Mesothelial cell of epicardium (in vitro differentiated cells): ENCODE data around the gene CTNNBL1. TPM values are rescaled to one million over a fixed set of nuclear protein-coding genes. Genes with fewer than 3 reads are reported as not detected.

Source experiments
- DNase-seq, 2 experiments: peaks; one replicate each; pipeline ENCODE4 v3.0.0; 2021; ENCODE audit warnings: low spot score in 2 of 2; ENCODE audit not compliant: unreplicated experiment in 2 of 2
- H3K27ac Mint-ChIP-seq: 2 replicates; pipeline ENCODE4 v1.8.0; 2021; ENCODE audit warnings: mixed read lengths
- H3K27me3 Mint-ChIP-seq: 2 replicates; pipeline ENCODE4 v1.8.0; 2021; ENCODE audit warnings: low read depth, mixed read lengths
- H3K36me3 Mint-ChIP-seq: 2 replicates; pipeline ENCODE4 v1.8.0; 2021; ENCODE audit warnings: mixed read lengths
- H3K4me1 Mint-ChIP-seq: 2 replicates; pipeline ENCODE4 v1.8.0; 2021; ENCODE audit warnings: mixed read lengths
- H3K4me3 Mint-ChIP-seq: 2 replicates; pipeline ENCODE4 v1.8.0; 2021; ENCODE audit warnings: mild to moderate bottlenecking, moderate library complexity, mixed read lengths
- H3K9me3 Mint-ChIP-seq: 2 replicates; pipeline ENCODE4 v1.8.0; 2021; ENCODE audit warnings: mixed read lengths
- total RNA-seq: library from RNA; stranded (reverse); gene quantifications from 3 replicates; pipeline ENCODE4 v1.2.1, GENCODE V29; 2021
- TF ChIP-seq, protein P1 (sequence below): fragments of 200-600 bp; sonication (generic); IDR thresholded peaks from one replicate; pipeline ENCODE4 v1.5.0; 2021; ENCODE audit warnings: antibody characterized with exemption; ENCODE audit not compliant: unreplicated experiment

CTNNBL1 gene
- total RNA-seq, 1 donor from 2014 or later: 59.0 TPM

GRCh38 chr20:37692459-37693166, 1.2 kb upstream of the CTNNBL1 start:
- H3K27me3 Mint-ChIP-seq: peaks cover 35% of the 10 kb centered on the region
- H3K4me3 Mint-ChIP-seq: no peak overlapping the region

GRCh38 chr20:37693242-37693634, 592 bp upstream of the CTNNBL1 start:
- TF ChIP-seq, protein P1, sequence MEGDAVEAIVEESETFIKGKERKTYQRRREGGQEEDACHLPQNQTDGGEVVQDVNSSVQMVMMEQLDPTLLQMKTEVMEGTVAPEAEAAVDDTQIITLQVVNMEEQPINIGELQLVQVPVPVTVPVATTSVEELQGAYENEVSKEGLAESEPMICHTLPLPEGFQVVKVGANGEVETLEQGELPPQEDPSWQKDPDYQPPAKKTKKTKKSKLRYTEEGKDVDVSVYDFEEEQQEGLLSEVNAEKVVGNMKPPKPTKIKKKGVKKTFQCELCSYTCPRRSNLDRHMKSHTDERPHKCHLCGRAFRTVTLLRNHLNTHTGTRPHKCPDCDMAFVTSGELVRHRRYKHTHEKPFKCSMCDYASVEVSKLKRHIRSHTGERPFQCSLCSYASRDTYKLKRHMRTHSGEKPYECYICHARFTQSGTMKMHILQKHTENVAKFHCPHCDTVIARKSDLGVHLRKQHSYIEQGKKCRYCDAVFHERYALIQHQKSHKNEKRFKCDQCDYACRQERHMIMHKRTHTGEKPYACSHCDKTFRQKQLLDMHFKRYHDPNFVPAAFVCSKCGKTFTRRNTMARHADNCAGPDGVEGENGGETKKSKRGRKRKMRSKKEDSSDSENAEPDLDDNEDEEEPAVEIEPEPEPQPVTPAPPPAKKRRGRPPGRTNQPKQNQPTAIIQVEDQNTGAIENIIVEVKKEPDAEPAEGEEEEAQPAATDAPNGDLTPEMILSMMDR: no peak
- Mint-ChIP-seq H3K4me1 (peaks cover 18% of the 10 kb centered on the region), H3K36me3 (no peaks in the 10 kb centered on the region), H3K4me3 (peak overlapping the region; percentile 96), H3K27me3 (peaks cover 28% of the 10 kb centered on the region), H3K27ac (peak overlapping the region; percentile 67), H3K9me3 (no peaks in the 10 kb centered on the region)
- DNase-seq: no peak

More at GRCh38 chr20:37692459-37693166, 1.2 kb upstream of the CTNNBL1 start:
- H3K4me1 Mint-ChIP-seq: peaks cover 18% of the 10 kb centered on the region
- no peak for DNase-seq
- no peaks in the 10 kb centered on the region for H3K36me3 Mint-ChIP-seq
- TF ChIP-seq, protein P1: no peak
- H3K27ac Mint-ChIP-seq: no peak overlapping the region
- no peaks in the 10 kb centered on the region for H3K9me3 Mint-ChIP-seq

GRCh38 chr20:37695684-37696342, 2.0 kb downstream of the CTNNBL1 start:
- Mint-ChIP-seq H3K27ac (no peak overlapping the region), H3K4me3 (no peak overlapping the region), H3K4me1 (peaks cover 18% of the 10 kb centered on the region), H3K36me3 (no peaks in the 10 kb centered on the region), H3K9me3 (no peaks in the 10 kb centered on the region), H3K27me3 (peaks cover 8% of the 10 kb centered on the region)
- DNase-seq: no peak
- TF ChIP-seq, protein P1: no peak

DNA sequence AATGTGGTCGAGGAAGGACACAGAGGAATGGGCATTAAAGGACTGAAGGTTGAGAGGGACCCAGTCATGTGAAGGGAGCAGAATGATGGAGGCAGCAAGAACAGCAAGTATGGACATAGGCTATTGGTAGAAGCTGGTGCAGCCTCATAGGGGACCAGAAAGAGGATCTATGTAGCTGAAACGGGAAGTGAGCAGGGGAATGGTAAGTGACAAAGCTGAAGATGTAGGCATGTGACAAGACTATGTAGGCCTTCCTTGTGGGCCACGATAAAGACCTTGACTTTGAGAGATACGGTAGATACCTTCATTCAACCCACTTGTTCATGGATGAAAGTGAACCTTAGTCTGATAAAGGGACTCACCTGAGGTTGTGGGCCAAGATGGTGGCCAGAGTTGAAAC, 3.5 kb downstream of the CTNNBL1 start:
- peaks cover 18% of the 10 kb centered on the region for H3K4me1 Mint-ChIP-seq
- DNase-seq: no peak
- no peaks in the 10 kb centered on the region for H3K9me3 Mint-ChIP-seq
- no peaks in the 10 kb centered on the region for H3K36me3 Mint-ChIP-seq
- no peak overlapping the region for H3K27ac Mint-ChIP-seq
- H3K4me3 Mint-ChIP-seq: no peak overlapping the region
- H3K27me3 Mint-ChIP-seq: no peaks in the 10 kb centered on the region
- TF ChIP-seq, protein P1: no peak

GRCh38 chr20:37699202-37699601, 5.4 kb downstream of the CTNNBL1 start:
- Mint-ChIP-seq H3K27me3 (no peaks in the 10 kb centered on the region), H3K36me3 (no peaks in the 10 kb centered on the region), H3K4me1 (peaks cover 13% of the 10 kb centered on the region), H3K9me3 (no peaks in the 10 kb centered on the region), H3K4me3 (no peak overlapping the region), H3K27ac (no peak overlapping the region)
- TF ChIP-seq, protein P1: no peak
- no peak for DNase-seq
